Thyroid gland (tissue), 4 donors: ENCODE measurements around the gene ABI3BP.

Experiments used
- CTCF ChIP-seq, 6 experiments: fragments of 200-600 bp in 3 of 6; fragments of 450-650 bp in 3 of 6; sonication (generic) in 3 of 6; IDR thresholded peaks; one replicate each; pipeline ENCODE4 v1.5.1; 2016 to 2019; ENCODE audit warnings: antibody characterized with exemption in 6 of 6, mild to moderate bottlenecking in 2 of 6, inconsistent platforms in 1 of 6, moderate library complexity in 1 of 6
- POLR2A ChIP-seq, 2 donors: fragments of 450-650 bp; IDR thresholded peaks; one replicate each; pipeline ENCODE4 v1.6.1; 2017; ENCODE audit warnings: antibody characterized with exemption in 2 of 2, mild to moderate bottlenecking in 2 of 2, moderate library complexity in 1 of 2

GRCh38 chr3:100702980-100703345, 290.3 kb downstream of the ABI3BP start:
- TF ChIP-seq CTCF (IDR thresholded peaks at IDR 0.05) (no peak), POLR2A (IDR thresholded peaks at IDR 0.05) (no peak)
